PFSK-1 (cell line): ENCODE measurements around the gene IL22.

Source experiments
- FOXP2 ChIP-seq: optimal IDR thresholded peaks from 2 replicates; pipeline ENCODE3; 2011; ENCODE audit warnings: borderline replicate concordance, control low read depth, inconsistent platforms; ENCODE audit not compliant: insufficient read depth; ENCODE audit errors: extremely low read length, extremely low read depth
- POLR2AphosphoS5 ChIP-seq: IDR thresholded peaks from 2 replicates; pipeline ENCODE4 v1.6.1; 2012; ENCODE audit warnings: low read depth, mild to moderate bottlenecking, control low read depth, low read length, moderate library complexity
- REST ChIP-seq, 2 experiments: IDR thresholded peaks; 2 replicates each; pipeline versions ENCODE4 v1.6.1 to v1.8.0; 2011 to 2012; ENCODE audit warnings: low read depth in 2 of 2, low read length in 2 of 2, control low read depth in 1 of 2, inconsistent platforms in 1 of 2, mild to moderate bottlenecking in 1 of 2, moderate library complexity in 1 of 2; ENCODE audit not compliant: insufficient read depth in 1 of 2
- SIN3A ChIP-seq: IDR thresholded peaks from 2 replicates; pipeline ENCODE4 v1.6.1; 2012; ENCODE audit warnings: mild to moderate bottlenecking, low read length, moderate library complexity, borderline replicate concordance; ENCODE audit not compliant: insufficient read depth
- TAF1 ChIP-seq: IDR thresholded peaks from 2 replicates; pipeline ENCODE4 v1.6.1; 2012; ENCODE audit warnings: low read length, control low read depth, borderline replicate concordance; ENCODE audit not compliant: insufficient read depth

The IL22 gene

GRCh38 chr12:68206446-68206845 is 47.0 kb downstream of the IL22 start:
- TF ChIP-seq REST (IDR thresholded peaks at IDR 0.05; ENCODE audit: insufficient read depth in 1 of 2, low read depth in 2 of 2, low read length in 2 of 2) (no peak), SIN3A (no peak), TAF1 (no peak)

GRCh38 chr12:68203460-68203875 is 49.9 kb downstream of the IL22 start:
- TF ChIP-seq TAF1, result no peak
- TF ChIP-seq SIN3A, result no peak
- no peak for TF ChIP-seq POLR2AphosphoS5
- TF ChIP-seq FOXP2, result no peak
- no peak for TF ChIP-seq REST (IDR thresholded peaks at IDR 0.05; ENCODE audit: insufficient read depth in 1 of 2, low read depth in 2 of 2, low read length in 2 of 2)

- TF ChIP-seq SIN3A (no peak), FOXP2 (no peak), POLR2AphosphoS5 (no peak), REST (IDR thresholded peaks at IDR 0.05; ENCODE audit: insufficient read depth in 1 of 2, low read depth in 2 of 2, low read length in 2 of 2) (no peak), TAF1 (no peak)
Observed at GRCh38 chr12:68200854-68201253, 52.5 kb downstream of the IL22 start.

DNA sequence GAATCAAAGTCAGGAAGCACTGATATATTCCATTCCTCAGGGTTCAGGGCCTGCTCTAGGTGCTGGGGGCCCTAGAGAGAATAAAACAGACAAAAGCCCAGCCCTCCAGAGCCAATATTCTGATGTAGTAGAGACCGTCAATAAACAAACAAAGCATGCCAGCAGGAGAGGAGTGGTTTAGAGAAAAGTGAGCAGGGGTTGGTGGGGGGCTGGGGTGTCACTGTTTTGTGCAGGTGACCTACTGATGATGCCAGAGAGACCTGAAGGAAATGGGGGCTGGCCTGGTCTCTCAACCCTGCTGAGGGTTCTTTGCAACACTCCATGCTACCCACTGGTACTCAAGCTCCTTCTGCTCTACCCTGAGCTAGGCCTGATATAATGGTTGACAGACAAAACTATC is 54.3 kb downstream of the IL22 start:
- TF ChIP-seq FOXP2 (no peak), REST (IDR thresholded peaks at IDR 0.05; ENCODE audit: insufficient read depth in 1 of 2, low read depth in 2 of 2, low read length in 2 of 2) (no peak), SIN3A (no peak), POLR2AphosphoS5 (no peak)

DNA sequence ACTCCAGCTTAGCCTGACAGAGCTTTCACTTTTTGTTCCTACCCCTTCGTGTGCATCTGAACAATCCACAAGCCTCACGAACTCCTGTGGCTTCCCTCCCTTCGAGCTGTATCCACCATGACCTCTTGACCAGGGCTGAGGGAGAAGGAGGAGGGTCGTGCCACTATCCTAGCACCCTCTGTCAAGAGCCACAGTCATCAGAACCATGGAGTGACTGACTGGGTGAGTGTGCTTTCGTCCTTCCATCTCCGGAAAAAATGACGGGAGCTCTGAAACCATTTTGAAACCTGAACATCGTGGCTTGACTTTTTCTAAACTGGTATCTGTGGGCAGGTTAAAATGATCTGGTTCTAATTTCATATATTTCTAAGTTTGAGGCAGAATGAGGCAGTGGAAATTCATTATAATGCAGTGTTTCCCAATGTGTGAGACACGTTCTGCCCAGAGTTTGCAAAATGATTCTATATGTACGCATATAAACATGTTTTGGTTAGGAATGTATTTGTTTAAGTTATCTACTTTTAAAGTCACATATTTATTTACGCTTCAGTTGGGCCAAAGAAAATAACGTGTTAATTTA is 54.8 kb downstream of the IL22 start:
- TF ChIP-seq SIN3A (no peak), TAF1 (no peak), REST (IDR thresholded peaks at IDR 0.05; ENCODE audit: insufficient read depth in 1 of 2, low read depth in 2 of 2, low read length in 2 of 2) (no peak), FOXP2 (no peak), POLR2AphosphoS5 (no peak)
